ENCODE measurements around the gene PLA2G2A. TPM values are rescaled to one million over a fixed set of nuclear protein-coding genes. Genes with fewer than 3 reads are reported as not detected.

The PLA2G2A gene
- total RNA-seq, 4 donors from 2014 or later: 14.9 to 154 (median 60.9) TPM

- Histone ChIP-seq H3K9me3 (no peaks in the 10 kb centered on the region), H3K4me1 (peaks cover 0 to 8% (median 0%) of the 10 kb centered on the region in 4 donors), H3K4me3 (no peak overlapping the region), H3K27me3 (no peaks in the 10 kb centered on the region), H3K27ac (no peak overlapping the region), H3K36me3 (no peaks in the 10 kb centered on the region)
- WGBS, 2 donors (ENCODE audit: low coverage in 1 of 2): 88 to 89% methylated on average over 1 of the region's 1 CpG
- intact Hi-C loops (cut with DNase I; ENCODE audit: low total_unique reads): no loop called here
- TF ChIP-seq EP300 (IDR thresholded peaks at IDR 0.05; ENCODE audit: low read depth) (no peak), POLR2A (IDR thresholded peaks at IDR 0.05) (no peak), POLR2AphosphoS5 (IDR thresholded peaks at IDR 0.05) (no peak), CTCF (IDR thresholded peaks at IDR 0.05) (no peak)
- in situ Hi-C loops (cut with MboI; ENCODE audit: low pct_ligation_motif_present in 1 of 4, low pct_unique_long_range_greater_than_20kb in 1 of 4, low sequenced_read_pairs in 3 of 4): no loop called here
- DNase-seq: no peak
Measured at GRCh38 chr1:19971664-19972063, 7.8 kb downstream of the PLA2G2A start.

DNA sequence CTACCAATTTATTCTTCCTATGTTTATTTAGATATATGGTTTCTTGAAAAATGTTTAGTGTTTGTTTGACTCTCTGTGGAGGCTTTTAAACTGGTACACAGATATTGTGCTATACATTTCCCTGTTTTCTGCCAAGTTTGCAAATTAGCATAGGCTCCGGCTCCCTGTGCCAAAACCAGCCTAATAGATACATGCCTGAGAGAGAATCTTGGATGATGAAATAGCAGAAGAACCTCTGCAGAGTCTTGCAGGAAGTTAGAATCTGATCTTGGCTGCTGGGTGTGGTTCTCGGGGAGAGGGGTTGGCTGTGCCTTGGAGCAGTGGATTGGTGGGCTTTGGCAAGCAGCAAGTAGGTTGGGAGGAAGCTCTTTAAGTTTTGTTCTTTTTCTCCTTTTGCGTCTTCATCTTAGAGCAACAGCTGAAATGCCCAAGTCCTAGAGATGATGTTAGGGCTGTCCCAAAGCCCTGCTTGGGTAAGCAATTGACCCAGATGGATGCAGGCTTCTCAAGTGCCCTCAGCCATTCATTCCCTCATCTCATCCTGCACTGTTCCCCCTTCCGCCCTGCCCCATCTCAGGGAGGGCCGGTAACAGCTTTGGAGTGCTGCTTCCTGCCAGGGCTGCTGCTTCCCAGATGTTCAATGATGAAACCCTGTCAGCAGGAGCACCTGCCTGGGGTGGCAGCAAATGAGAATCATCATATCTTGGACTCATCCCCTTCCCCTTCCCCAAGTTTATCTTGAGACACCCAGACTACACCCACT lies 9.3 kb downstream of the PLA2G2A start:
- TF ChIP-seq POLR2AphosphoS5 (IDR thresholded peaks at IDR 0.05): no peak
- no peak for TF ChIP-seq CTCF (IDR thresholded peaks at IDR 0.05)
- no peak for TF ChIP-seq POLR2A (IDR thresholded peaks at IDR 0.05)
- no peak for TF ChIP-seq EP300 (IDR thresholded peaks at IDR 0.05; ENCODE audit: low read depth)
- intact Hi-C loops (cut with DNase I; ENCODE audit: low total_unique reads): no loop called here
- WGBS, 2 donors (ENCODE audit: low coverage in 1 of 2): 76% methylated on average over 5 of the region's 5 CpGs; no CpG with 5 or more reads in 1 of the 2 donors
- Histone ChIP-seq H3K27ac (no peak overlapping the region), H3K4me1 (peaks cover 0 to 2% (median 0%) of the 10 kb centered on the region in 4 donors), H3K36me3 (no peaks in the 10 kb centered on the region), H3K27me3 (no peaks in the 10 kb centered on the region), H3K9me3 (no peaks in the 10 kb centered on the region), H3K4me3 (no peak overlapping the region)
- DNase-seq: no peak
- in situ Hi-C loops (cut with MboI; ENCODE audit: low pct_ligation_motif_present in 1 of 4, low pct_unique_long_range_greater_than_20kb in 1 of 4, low sequenced_read_pairs in 3 of 4): no loop called here

- H3K27me3 ChIP-seq: no peaks in the 10 kb centered on the region
- H3K4me3 ChIP-seq: no peak overlapping the region
- no peaks in the 10 kb centered on the region for H3K4me1 ChIP-seq
- in situ Hi-C loops (cut with MboI; ENCODE audit: low pct_ligation_motif_present in 1 of 4, low pct_unique_long_range_greater_than_20kb in 1 of 4, low sequenced_read_pairs in 3 of 4): no loop called here
- H3K36me3 ChIP-seq: no peaks in the 10 kb centered on the region
- WGBS, 2 donors (ENCODE audit: low coverage in 1 of 2): 87 to 100% methylated on average over 1 to 9 of the region's 9 CpGs
- no peak for DNase-seq
- no peak overlapping the region for H3K27ac ChIP-seq
- TF ChIP-seq POLR2AphosphoS5 (IDR thresholded peaks at IDR 0.05) (no peak), POLR2A (IDR thresholded peaks at IDR 0.05) (no peak), EP300 (IDR thresholded peaks at IDR 0.05; ENCODE audit: low read depth) (no peak), CTCF (IDR thresholded peaks at IDR 0.05) (no peak)
- no peaks in the 10 kb centered on the region for H3K9me3 ChIP-seq
- intact Hi-C loops (cut with DNase I; ENCODE audit: low total_unique reads): no loop called here
Measured at GRCh38 chr1:19967808-19968207, 11.6 kb downstream of the PLA2G2A start.

GRCh38 chr1:19964542-19964941 lies 14.9 kb downstream of the PLA2G2A start:
- intact Hi-C loops (cut with DNase I; ENCODE audit: low total_unique reads): no loop called here

More at GRCh38 chr1:19964542-19964941, 14.9 kb downstream of the PLA2G2A start:
- no peak for TF ChIP-seq POLR2A (IDR thresholded peaks at IDR 0.05)
- TF ChIP-seq EP300 (IDR thresholded peaks at IDR 0.05; ENCODE audit: low read depth): no peak
- no peak for TF ChIP-seq POLR2AphosphoS5 (IDR thresholded peaks at IDR 0.05)
- no peak for TF ChIP-seq CTCF (IDR thresholded peaks at IDR 0.05)
- no peak overlapping the region for H3K4me3 ChIP-seq
- no peaks in the 10 kb centered on the region for H3K9me3 ChIP-seq
- H3K36me3 ChIP-seq: no peaks in the 10 kb centered on the region
- in situ Hi-C loops (cut with MboI; ENCODE audit: low pct_ligation_motif_present in 1 of 4, low pct_unique_long_range_greater_than_20kb in 1 of 4, low sequenced_read_pairs in 3 of 4): no loop called here
- H3K4me1 ChIP-seq: no peaks in the 10 kb centered on the region
- WGBS, 2 donors (ENCODE audit: low coverage in 1 of 2): 79 to 80% methylated on average over 2 of the region's 2 CpGs
- no peak overlapping the region for H3K27ac ChIP-seq
- peaks cover 17% of the 10 kb centered on the region for H3K27me3 ChIP-seq
- DNase-seq: no peak

All from transverse colon (tissue), 4 donors.